ENCODE data around the gene KLF9.

The KLF9 gene

GRCh38 chr9:70411121-70411929 lies 3.1 kb downstream of the KLF9 start:
- H3K4me3 ChIP-seq (ENCODE audit: low read depth in 1 of 2, low read length in 2 of 2), result peak overlapping the region; percentile 91 to 96
- no peaks in the 10 kb centered on the region for H3K27me3 ChIP-seq (ENCODE audit: control insufficient read depth in 1 of 2, insufficient read depth in 2 of 2, low read length in 2 of 2)
- peaks cover 58% of the 10 kb centered on the region for H3K4me1 ChIP-seq (ENCODE audit: insufficient read depth, low read length)
- peaks cover 12% of the 10 kb centered on the region for H3K36me3 ChIP-seq (ENCODE audit: insufficient read depth, low read length)
- no peaks in the 10 kb centered on the region for H3K9me3 ChIP-seq (ENCODE audit: low read length)
- H3K9ac ChIP-seq (ENCODE audit: low read length), result peak overlapping the region; percentile 99
- peak overlapping the region; percentile 100 for H3K27ac ChIP-seq (ENCODE audit: low read depth, low read length)

- H3K9me3 ChIP-seq (ENCODE audit: low read length), result no peaks in the 10 kb centered on the region
- peak overlapping the region; percentile 100 for H3K27ac ChIP-seq (ENCODE audit: low read depth, low read length)
- H3K4me3 ChIP-seq (ENCODE audit: low read depth in 1 of 2, low read length in 2 of 2), result peak overlapping the region; percentile 91 to 96
- H3K4me1 ChIP-seq (ENCODE audit: insufficient read depth, low read length), result peaks cover 62% of the 10 kb centered on the region
- H3K27me3 ChIP-seq (ENCODE audit: control insufficient read depth in 1 of 2, insufficient read depth in 2 of 2, low read length in 2 of 2), result no peaks in the 10 kb centered on the region
- H3K36me3 ChIP-seq (ENCODE audit: insufficient read depth, low read length), result peaks cover 12% of the 10 kb centered on the region
- H3K9ac ChIP-seq (ENCODE audit: low read length), result peak overlapping the region; percentile 99
Observed at GRCh38 chr9:70410368-70410767, 4.1 kb downstream of the KLF9 start.

GRCh38 chr9:70409800-70410199 lies 4.7 kb downstream of the KLF9 start:
- Histone ChIP-seq H3K27me3 (ENCODE audit: control insufficient read depth in 1 of 2, insufficient read depth in 2 of 2, low read length in 2 of 2) (no peaks in the 10 kb centered on the region), H3K36me3 (ENCODE audit: insufficient read depth, low read length) (peaks cover 12% of the 10 kb centered on the region), H3K4me3 (ENCODE audit: low read depth in 1 of 2, low read length in 2 of 2) (peak overlapping the region in 1 of 2 donors; percentile 91), H3K4me1 (ENCODE audit: insufficient read depth, low read length) (peaks cover 62% of the 10 kb centered on the region), H3K27ac (ENCODE audit: low read depth, low read length) (peak overlapping the region; percentile 100), H3K9me3 (ENCODE audit: low read length) (no peaks in the 10 kb centered on the region), H3K9ac (ENCODE audit: low read length) (peak overlapping the region; percentile 99)

DNA sequence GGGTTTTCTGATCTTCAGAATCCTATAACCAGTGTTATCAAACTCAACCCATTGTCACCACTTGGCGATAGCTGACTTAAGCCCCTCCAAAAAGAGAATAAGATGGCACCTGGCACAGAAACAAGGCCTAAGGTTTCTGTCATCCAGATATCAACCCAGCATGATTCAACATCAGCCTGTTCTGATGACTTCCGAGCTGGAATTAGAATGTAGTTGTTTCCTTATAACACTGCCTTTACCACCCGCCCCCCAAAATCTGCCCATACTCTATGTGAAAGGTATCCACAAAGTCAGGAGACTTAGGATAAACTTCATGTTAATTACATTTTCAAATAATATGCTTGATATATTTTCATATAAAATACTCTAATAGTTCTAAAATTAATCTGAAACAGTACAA lies 5.2 kb downstream of the KLF9 start:
- Histone ChIP-seq H3K9ac (ENCODE audit: low read length) (peak overlapping the region; percentile 99), H3K9me3 (ENCODE audit: low read length) (no peaks in the 10 kb centered on the region), H3K36me3 (ENCODE audit: insufficient read depth, low read length) (peaks cover 12% of the 10 kb centered on the region), H3K4me3 (ENCODE audit: low read depth in 1 of 2, low read length in 2 of 2) (no peak overlapping the region), H3K27me3 (ENCODE audit: control insufficient read depth in 1 of 2, insufficient read depth in 2 of 2, low read length in 2 of 2) (no peaks in the 10 kb centered on the region), H3K4me1 (ENCODE audit: insufficient read depth, low read length) (peaks cover 61% of the 10 kb centered on the region), H3K27ac (ENCODE audit: low read depth, low read length) (peak overlapping the region; percentile 35)

DNA sequence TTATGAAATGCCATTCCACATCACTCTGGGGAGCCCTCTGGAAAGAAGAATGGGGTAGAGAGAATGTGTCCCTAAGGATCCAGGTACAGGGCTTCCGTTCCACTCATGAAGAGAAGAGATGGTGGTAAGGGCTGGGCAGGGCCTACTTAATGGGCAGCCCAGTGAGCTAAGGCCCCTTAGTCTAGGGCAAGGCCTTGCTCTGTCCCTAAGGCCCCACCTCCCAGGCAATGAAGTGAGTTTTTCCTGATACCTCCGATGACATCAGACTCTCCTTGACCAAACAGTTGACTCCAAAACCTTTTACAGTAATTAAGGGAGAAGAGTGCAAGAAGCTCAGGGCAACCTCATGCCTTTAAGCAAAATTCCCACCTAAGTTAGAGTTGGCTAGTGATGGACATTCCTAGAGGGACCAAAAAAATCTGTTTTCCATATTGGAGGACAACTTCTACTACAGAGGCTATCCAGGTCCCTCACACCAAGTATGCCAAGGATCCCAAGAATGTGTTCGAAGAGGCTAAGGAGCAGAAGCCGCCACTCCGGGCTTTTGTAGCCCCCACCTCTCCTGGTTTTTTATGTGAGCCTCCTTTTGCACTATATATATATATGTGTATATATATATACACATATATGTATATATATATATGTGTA lies 5.9 kb downstream of the KLF9 start:
- Histone ChIP-seq H3K4me1 (ENCODE audit: insufficient read depth, low read length) (peaks cover 69% of the 10 kb centered on the region), H3K36me3 (ENCODE audit: insufficient read depth, low read length) (peaks cover 12% of the 10 kb centered on the region), H3K27me3 (ENCODE audit: control insufficient read depth in 1 of 2, insufficient read depth in 2 of 2, low read length in 2 of 2) (no peaks in the 10 kb centered on the region), H3K9ac (ENCODE audit: low read length) (no peak overlapping the region), H3K27ac (ENCODE audit: low read depth, low read length) (no peak overlapping the region), H3K9me3 (ENCODE audit: low read length) (no peaks in the 10 kb centered on the region), H3K4me3 (ENCODE audit: low read depth in 1 of 2, low read length in 2 of 2) (peak overlapping the region in 1 of 2 donors; percentile 16)

DNA sequence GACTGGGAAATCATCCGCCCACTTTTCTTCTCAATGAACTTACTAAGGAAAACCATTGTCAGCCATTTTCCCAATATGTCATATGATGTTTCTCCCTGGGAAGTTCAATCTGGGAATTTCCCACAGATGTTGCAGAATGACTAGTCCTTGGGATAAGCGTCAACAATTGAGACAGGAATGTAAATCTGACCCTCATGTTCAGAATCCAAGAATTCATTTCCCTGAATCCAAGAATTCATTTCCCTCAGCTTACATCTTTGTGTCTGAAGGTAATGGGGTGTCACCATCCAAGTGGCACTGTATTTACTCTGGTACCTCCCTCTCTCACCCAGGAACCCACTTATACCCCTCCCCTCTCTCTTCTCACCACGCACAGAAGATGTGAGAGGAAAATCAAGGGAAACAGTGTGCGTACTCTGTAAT lies 7.4 kb downstream of the KLF9 start:
- Histone ChIP-seq H3K4me1 (ENCODE audit: insufficient read depth, low read length) (peaks cover 83% of the 10 kb centered on the region), H3K27me3 (ENCODE audit: control insufficient read depth in 1 of 2, insufficient read depth in 2 of 2, low read length in 2 of 2) (no peaks in the 10 kb centered on the region), H3K4me3 (ENCODE audit: low read depth in 1 of 2, low read length in 2 of 2) (peak overlapping the region; percentile 2 to 10), H3K9ac (ENCODE audit: low read length) (no peak overlapping the region), H3K27ac (ENCODE audit: low read depth, low read length) (no peak overlapping the region), H3K9me3 (ENCODE audit: low read length) (no peaks in the 10 kb centered on the region), H3K36me3 (ENCODE audit: insufficient read depth, low read length) (peaks cover 12% of the 10 kb centered on the region)

GRCh38 chr9:70406434-70406862 lies 8.0 kb downstream of the KLF9 start:
- peak overlapping the region in 1 of 2 donors; percentile 4 for H3K4me3 ChIP-seq (ENCODE audit: low read depth in 1 of 2, low read length in 2 of 2)

DNA sequence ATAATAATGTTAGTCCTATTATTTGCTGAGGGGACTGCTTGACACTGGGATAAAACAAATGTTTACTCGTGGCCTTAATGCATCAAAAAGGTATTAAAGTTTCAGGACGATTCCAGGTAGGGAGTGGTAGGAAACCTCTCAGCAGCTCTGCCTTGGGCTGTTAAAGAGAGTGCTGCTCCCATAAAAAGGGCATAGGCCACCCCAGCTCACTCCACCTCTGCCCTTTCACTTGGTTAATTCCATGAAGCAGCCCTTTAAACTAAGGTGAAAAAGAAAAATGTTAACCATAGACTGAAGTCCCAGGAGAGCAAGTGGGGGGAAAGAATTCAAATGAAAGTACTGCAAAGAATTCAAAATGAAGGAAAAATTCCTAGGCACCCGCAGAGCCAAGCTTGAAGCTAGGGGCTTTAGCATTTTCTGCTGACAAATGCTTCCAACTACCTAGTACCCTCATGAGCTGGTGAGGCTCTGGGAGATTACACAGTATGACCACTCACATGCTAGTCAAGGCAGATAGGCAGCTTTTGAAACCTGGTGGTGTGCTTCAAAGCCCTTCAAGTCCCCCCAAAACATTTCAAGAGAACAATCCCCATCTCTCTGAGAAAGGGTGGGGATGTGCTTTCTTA lies 8.5 kb downstream of the KLF9 start:
- H3K36me3 ChIP-seq (ENCODE audit: insufficient read depth, low read length), result peaks cover 12% of the 10 kb centered on the region
- H3K9ac ChIP-seq (ENCODE audit: low read length), result no peak overlapping the region
- no peaks in the 10 kb centered on the region for H3K27me3 ChIP-seq (ENCODE audit: control insufficient read depth in 1 of 2, insufficient read depth in 2 of 2, low read length in 2 of 2)
- no peaks in the 10 kb centered on the region for H3K9me3 ChIP-seq (ENCODE audit: low read length)
- H3K4me3 ChIP-seq (ENCODE audit: low read depth in 1 of 2, low read length in 2 of 2), result peak overlapping the region in 1 of 2 donors; percentile 4
- H3K27ac ChIP-seq (ENCODE audit: low read depth, low read length), result no peak overlapping the region
- peaks cover 86% of the 10 kb centered on the region for H3K4me1 ChIP-seq (ENCODE audit: insufficient read depth, low read length)

More at GRCh38 chr9:70406434-70406862, 8.0 kb downstream of the KLF9 start:
- H3K9me3 ChIP-seq (ENCODE audit: low read length), result no peaks in the 10 kb centered on the region
- peaks cover 84% of the 10 kb centered on the region for H3K4me1 ChIP-seq (ENCODE audit: insufficient read depth, low read length)
- H3K9ac ChIP-seq (ENCODE audit: low read length), result no peak overlapping the region
- H3K36me3 ChIP-seq (ENCODE audit: insufficient read depth, low read length), result peaks cover 12% of the 10 kb centered on the region
- H3K27me3 ChIP-seq (ENCODE audit: control insufficient read depth in 1 of 2, insufficient read depth in 2 of 2, low read length in 2 of 2), result no peaks in the 10 kb centered on the region
- no peak overlapping the region for H3K27ac ChIP-seq (ENCODE audit: low read depth, low read length)

DNA sequence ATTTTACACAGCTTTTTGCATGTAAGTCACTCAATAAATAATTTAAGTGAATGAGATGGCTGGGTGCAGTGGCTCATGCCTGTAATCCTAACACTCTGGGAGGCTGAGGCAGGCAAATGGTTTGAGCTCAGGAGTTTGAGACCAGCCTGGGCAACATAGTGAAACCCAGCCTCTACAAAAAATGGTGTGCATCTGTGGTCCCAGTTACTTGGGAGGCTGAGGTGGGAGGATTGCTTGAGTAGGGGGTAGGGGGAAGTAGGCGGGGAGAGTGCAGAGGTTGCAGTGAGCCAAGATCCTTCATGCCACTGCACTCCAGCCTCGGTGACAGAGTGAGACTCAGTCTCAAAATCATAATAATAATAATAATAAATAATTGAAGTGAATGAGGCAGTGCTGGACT lies 10.2 kb downstream of the KLF9 start:
- Histone ChIP-seq H3K4me1 (ENCODE audit: insufficient read depth, low read length) (peaks cover 86% of the 10 kb centered on the region), H3K27ac (ENCODE audit: low read depth, low read length) (no peak overlapping the region)

GRCh38 chr9:70403618-70404025 lies 10.8 kb downstream of the KLF9 start:
- no peaks in the 10 kb centered on the region for H3K27me3 ChIP-seq (ENCODE audit: control insufficient read depth in 1 of 2, insufficient read depth in 2 of 2, low read length in 2 of 2)
- no peak overlapping the region for H3K4me3 ChIP-seq (ENCODE audit: low read depth in 1 of 2, low read length in 2 of 2)
- no peak overlapping the region for H3K9ac ChIP-seq (ENCODE audit: low read length)
- H3K36me3 ChIP-seq (ENCODE audit: insufficient read depth, low read length), result peaks cover 7% of the 10 kb centered on the region
- H3K9me3 ChIP-seq (ENCODE audit: low read length), result no peaks in the 10 kb centered on the region
- H3K27ac ChIP-seq (ENCODE audit: low read depth, low read length), result no peak overlapping the region
- peaks cover 89% of the 10 kb centered on the region for H3K4me1 ChIP-seq (ENCODE audit: insufficient read depth, low read length)

More for the DNA sequence above, 10.2 kb downstream of the KLF9 start:
- Histone ChIP-seq H3K4me3 (ENCODE audit: low read depth in 1 of 2, low read length in 2 of 2) (no peak overlapping the region), H3K27me3 (ENCODE audit: control insufficient read depth in 1 of 2, insufficient read depth in 2 of 2, low read length in 2 of 2) (no peaks in the 10 kb centered on the region), H3K9ac (ENCODE audit: low read length) (no peak overlapping the region), H3K9me3 (ENCODE audit: low read length) (no peaks in the 10 kb centered on the region), H3K36me3 (ENCODE audit: insufficient read depth, low read length) (peaks cover 7% of the 10 kb centered on the region)

- Histone ChIP-seq H3K9ac (ENCODE audit: low read length) (no peak overlapping the region), H3K27ac (ENCODE audit: low read depth, low read length) (no peak overlapping the region), H3K4me3 (ENCODE audit: low read depth in 1 of 2, low read length in 2 of 2) (no peak overlapping the region), H3K27me3 (ENCODE audit: control insufficient read depth in 1 of 2, insufficient read depth in 2 of 2, low read length in 2 of 2) (no peaks in the 10 kb centered on the region), H3K9me3 (ENCODE audit: low read length) (no peaks in the 10 kb centered on the region), H3K4me1 (ENCODE audit: insufficient read depth, low read length) (peaks cover 89% of the 10 kb centered on the region), H3K36me3 (ENCODE audit: insufficient read depth, low read length) (peaks cover 2% of the 10 kb centered on the region)
Observed at GRCh38 chr9:70403166-70403565, 11.3 kb downstream of the KLF9 start.

Measured in muscle layer of colon (tissue), 2 donors.